SU-DHL-6 (cell line): ENCODE measurements around the gene ENOX2.

Experiments
- EZH2phosphoT487 ChIP-seq: fragments of 200-600 bp; sonication (generic), shearing (Covaris generic); conservative IDR thresholded peaks from 2 replicates; pipeline ENCODE4 v1.6.1; 2018; ENCODE audit warnings: mild to moderate bottlenecking, antibody characterized with exemption, low read length, moderate library complexity, mixed read lengths
- TF ChIP-seq, protein P1 (sequence below): fragments of 200-600 bp; sonication (generic); IDR thresholded peaks from one replicate; pipeline ENCODE4 v1.5.1; 2017; ENCODE audit warnings: antibody characterized with exemption, mild to moderate bottlenecking, low read length, moderate library complexity; ENCODE audit not compliant: insufficient read depth, poor library complexity, severe bottlenecking

DNA sequence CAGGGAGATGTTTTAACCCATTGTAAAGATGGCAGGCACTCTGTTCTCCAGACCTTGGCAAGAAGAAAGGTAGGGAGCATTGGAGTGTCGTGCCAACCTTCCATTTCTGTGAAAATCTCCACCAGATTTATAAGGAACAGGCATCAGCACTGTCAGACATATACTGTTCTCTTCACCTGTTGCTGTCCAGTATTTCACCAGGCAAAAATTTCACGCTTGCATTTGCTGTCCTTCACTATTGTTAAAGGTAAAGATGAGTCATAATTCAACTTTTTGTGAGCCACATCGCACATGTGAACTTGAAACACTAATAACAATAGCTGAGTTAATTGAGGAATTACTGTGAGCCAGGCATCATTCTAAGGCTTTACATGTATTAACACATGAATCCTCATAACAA is 203.4 kb downstream of the ENOX2 start:
- TF ChIP-seq, protein P1, sequence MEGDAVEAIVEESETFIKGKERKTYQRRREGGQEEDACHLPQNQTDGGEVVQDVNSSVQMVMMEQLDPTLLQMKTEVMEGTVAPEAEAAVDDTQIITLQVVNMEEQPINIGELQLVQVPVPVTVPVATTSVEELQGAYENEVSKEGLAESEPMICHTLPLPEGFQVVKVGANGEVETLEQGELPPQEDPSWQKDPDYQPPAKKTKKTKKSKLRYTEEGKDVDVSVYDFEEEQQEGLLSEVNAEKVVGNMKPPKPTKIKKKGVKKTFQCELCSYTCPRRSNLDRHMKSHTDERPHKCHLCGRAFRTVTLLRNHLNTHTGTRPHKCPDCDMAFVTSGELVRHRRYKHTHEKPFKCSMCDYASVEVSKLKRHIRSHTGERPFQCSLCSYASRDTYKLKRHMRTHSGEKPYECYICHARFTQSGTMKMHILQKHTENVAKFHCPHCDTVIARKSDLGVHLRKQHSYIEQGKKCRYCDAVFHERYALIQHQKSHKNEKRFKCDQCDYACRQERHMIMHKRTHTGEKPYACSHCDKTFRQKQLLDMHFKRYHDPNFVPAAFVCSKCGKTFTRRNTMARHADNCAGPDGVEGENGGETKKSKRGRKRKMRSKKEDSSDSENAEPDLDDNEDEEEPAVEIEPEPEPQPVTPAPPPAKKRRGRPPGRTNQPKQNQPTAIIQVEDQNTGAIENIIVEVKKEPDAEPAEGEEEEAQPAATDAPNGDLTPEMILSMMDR: no peak
- TF ChIP-seq EZH2phosphoT487: no peak
